Gastroesophageal sphincter (tissue), 4 donors: ENCODE results near the gene SDF2. TPM values are rescaled to one million over a fixed set of nuclear protein-coding genes. Genes with fewer than 3 reads are reported as not detected.

ENCODE experiments used
- ATAC-seq: fragments of 150-250 bp; one replicate; pipeline ENCODE4 v1.9.1; 2016; ENCODE audit warnings: mild to moderate bottlenecking, moderate library complexity
- H3K27ac ChIP-seq, 4 donors: fragments of 200-600 bp; sonication (generic) in 3 of 4; 1 replicate in 3 of 4; 2 replicates in 1 of 4; pipeline ENCODE4 v1.5.1; 2016 to 2019
- H3K27me3 ChIP-seq: fragments of 200-600 bp; sonication (generic); one replicate; pipeline ENCODE4 v1.5.1; 2019
- H3K36me3 ChIP-seq, 2 donors: fragments of 200-600 bp; sonication (generic); one replicate each; pipeline ENCODE4 v1.5.1; 2019; ENCODE audit warnings: control low read depth in 1 of 2
- H3K4me1 ChIP-seq, 3 donors: fragments of 200-600 bp; sonication (generic); 1 replicate in 2 of 3; 2 replicates in 1 of 3; pipeline ENCODE4 v1.5.1; 2016 to 2019; ENCODE audit warnings: control low read depth in 2 of 3
- H3K4me3 ChIP-seq, 2 donors: fragments of 200-600 bp; sonication (generic); one replicate each; pipeline ENCODE4 v1.5.1; 2019; ENCODE audit warnings: mild to moderate bottlenecking in 1 of 2, moderate library complexity in 1 of 2
- H3K9me3 ChIP-seq, 3 donors: fragments of 200-600 bp; sonication (generic); one replicate each; pipeline ENCODE4 v1.5.1; 2017 to 2019; ENCODE audit warnings: control low read depth in 2 of 3
- EP300 ChIP-seq: sonication (generic); formaldehyde crosslinking; IDR thresholded peaks from one replicate; pipeline ENCODE4 v1.6.1; 2017; ENCODE audit warnings: antibody characterized with exemption, mild to moderate bottlenecking
- POLR2A ChIP-seq, 2 donors: fragments of 450-650 bp; IDR thresholded peaks; one replicate each; pipeline ENCODE4 v1.6.1; 2017; ENCODE audit warnings: antibody characterized with exemption in 2 of 2, mild to moderate bottlenecking in 2 of 2, moderate library complexity in 1 of 2
- POLR2AphosphoS5 ChIP-seq: sonication (generic); formaldehyde crosslinking; IDR thresholded peaks from one replicate; pipeline ENCODE4 v1.6.1; 2017; ENCODE audit warnings: antibody characterized with exemption
- WGBS, 2 donors: methylation state at CpG; one replicate each; pipeline ENCODE4 v1.1.5; 2018; ENCODE audit warnings: low coverage in 1 of 2; 5-methylcytosine and 5-hydroxymethylcytosine counted together
- total RNA-seq, 4 donors: library from RNA; depleted of rRNA; stranded (reverse); fragments of >200 nt; gene quantifications; one replicate each; pipeline ENCODE4 v1.1.0, GENCODE V29; 2016
- TF ChIP-seq, protein P1 (sequence below), 4 experiments: fragments of 200-600 bp in 2 of 4; fragments of 450-650 bp in 2 of 4; sonication (generic) in 1 of 4; IDR thresholded peaks; one replicate each; pipeline ENCODE4 v1.5.1; 2017 to 2019; ENCODE audit warnings: antibody characterized with exemption in 4 of 4, mild to moderate bottlenecking in 2 of 4, moderate library complexity in 2 of 4

SDF2 gene
- total RNA-seq, 4 donors from 2014 or later: 29.5 to 43.2 (median 36.1) TPM

DNA sequence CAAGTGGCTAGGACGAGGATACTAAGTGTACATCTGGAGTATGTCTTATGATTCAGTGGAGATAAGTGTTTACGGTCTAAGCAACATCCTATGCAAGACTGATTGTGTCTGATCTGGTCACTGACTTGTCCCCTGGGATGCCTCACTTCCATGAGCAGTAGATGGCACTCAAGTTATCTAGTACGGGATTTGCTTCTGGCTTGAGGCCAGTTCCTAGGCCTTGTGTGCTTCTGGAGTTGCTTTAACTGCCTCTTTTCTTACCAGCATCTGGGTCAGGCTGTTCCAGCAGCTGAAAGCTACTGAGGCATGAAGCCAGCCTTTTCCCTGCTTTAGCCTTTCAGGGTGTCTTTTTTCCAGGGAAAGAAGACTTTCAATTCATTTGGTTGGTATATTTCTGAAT lies 23.3 kb upstream of the SDF2 start:
- no peak for TF ChIP-seq POLR2A (IDR thresholded peaks at IDR 0.05)
- no peak for TF ChIP-seq POLR2AphosphoS5
- no peak for TF ChIP-seq EP300
- TF ChIP-seq, protein P1, sequence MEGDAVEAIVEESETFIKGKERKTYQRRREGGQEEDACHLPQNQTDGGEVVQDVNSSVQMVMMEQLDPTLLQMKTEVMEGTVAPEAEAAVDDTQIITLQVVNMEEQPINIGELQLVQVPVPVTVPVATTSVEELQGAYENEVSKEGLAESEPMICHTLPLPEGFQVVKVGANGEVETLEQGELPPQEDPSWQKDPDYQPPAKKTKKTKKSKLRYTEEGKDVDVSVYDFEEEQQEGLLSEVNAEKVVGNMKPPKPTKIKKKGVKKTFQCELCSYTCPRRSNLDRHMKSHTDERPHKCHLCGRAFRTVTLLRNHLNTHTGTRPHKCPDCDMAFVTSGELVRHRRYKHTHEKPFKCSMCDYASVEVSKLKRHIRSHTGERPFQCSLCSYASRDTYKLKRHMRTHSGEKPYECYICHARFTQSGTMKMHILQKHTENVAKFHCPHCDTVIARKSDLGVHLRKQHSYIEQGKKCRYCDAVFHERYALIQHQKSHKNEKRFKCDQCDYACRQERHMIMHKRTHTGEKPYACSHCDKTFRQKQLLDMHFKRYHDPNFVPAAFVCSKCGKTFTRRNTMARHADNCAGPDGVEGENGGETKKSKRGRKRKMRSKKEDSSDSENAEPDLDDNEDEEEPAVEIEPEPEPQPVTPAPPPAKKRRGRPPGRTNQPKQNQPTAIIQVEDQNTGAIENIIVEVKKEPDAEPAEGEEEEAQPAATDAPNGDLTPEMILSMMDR (IDR thresholded peaks at IDR 0.05): no peak
- Histone ChIP-seq H3K27me3 (no peaks in the 10 kb centered on the region), H3K27ac (no peak overlapping the region), H3K9me3 (no peaks in the 10 kb centered on the region), H3K4me3 (no peak overlapping the region), H3K36me3 (peaks cover 9 to 100% of the 10 kb centered on the region in 2 donors), H3K4me1 (no peaks in the 10 kb centered on the region)
- WGBS, 2 donors: 10 to 38% methylated on average over 1 to 3 of the region's 3 CpGs
- ATAC-seq: no peak

DNA sequence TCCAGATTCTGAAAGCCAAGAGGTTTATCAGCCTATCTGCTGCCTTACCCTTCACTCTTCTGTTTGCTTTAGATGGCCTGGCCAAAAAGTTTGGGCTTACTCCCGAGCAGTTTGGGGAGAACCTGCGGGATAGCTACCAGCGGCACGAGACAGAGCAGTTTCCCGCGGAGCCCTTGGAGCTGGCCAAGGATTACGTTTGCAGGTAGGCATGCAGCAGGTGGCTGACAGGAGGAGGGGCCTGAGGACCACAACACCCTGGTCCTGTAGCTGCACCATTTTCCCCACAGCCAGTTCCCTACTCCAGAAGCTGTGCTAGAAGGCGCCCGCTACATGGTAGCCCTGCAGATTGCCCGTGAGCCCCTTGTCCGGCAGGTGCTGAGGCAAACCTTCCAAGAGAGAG lies 20.9 kb upstream of the SDF2 start:
- ATAC-seq: no peak
- Histone ChIP-seq H3K27ac (no peak overlapping the region), H3K4me3 (no peak overlapping the region), H3K36me3 (peaks cover 6 to 100% of the 10 kb centered on the region in 2 donors), H3K4me1 (no peaks in the 10 kb centered on the region), H3K9me3 (no peaks in the 10 kb centered on the region), H3K27me3 (no peaks in the 10 kb centered on the region)
- TF ChIP-seq EP300 (no peak), POLR2AphosphoS5 (no peak), POLR2A (IDR thresholded peaks at IDR 0.05) (no peak)
- TF ChIP-seq, protein P1 (IDR thresholded peaks at IDR 0.05): no peak
- WGBS, 2 donors: 90% methylated on average over 2 of the region's 11 CpGs; no CpG with 5 or more reads in 1 of the 2 donors

DNA sequence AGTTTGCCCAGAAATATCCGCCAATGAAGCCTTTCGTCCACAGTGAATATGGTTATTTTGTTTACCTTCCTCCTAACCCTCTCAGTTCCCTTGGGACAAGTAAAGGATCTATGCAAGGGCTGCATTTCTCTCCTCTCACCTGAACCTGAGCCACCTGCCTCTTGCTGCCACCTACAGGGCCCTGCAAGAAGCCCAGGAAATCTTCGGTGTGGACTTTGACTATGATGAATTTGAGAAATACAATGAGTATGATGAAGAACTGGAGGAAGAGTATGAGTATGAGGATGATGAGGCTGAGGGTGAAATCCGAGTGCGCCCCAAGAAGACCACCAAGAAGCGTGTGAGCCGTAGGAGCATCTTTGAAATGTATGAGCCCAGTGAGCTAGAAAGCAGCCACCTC lies 14.3 kb upstream of the SDF2 start:
- H3K36me3 ChIP-seq: peaks cover 6 to 100% of the 10 kb centered on the region in 2 donors
- 81 to 87% methylated on average over 4 to 6 of the region's 7 CpGs for WGBS, 2 donors

DNA sequence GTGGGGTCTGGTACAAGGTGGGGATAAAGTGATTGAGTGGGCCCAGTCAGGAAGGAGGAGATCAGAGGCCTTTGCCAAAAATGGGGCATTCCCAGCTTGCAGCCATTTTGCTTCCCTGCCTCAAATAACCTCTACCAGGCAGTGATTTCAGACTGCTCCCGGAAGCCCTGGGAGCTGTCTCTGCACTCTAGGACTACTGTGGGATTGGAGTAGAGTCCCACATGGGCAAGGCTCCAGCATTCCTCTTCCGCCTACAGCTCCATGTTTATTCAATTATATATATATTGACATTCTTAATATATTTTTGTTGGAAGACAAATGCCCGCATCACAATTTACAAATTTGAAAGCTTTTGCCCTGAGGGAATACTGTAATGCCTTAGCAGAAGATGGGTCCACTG lies 13.8 kb upstream of the SDF2 start:
- TF ChIP-seq EP300: no peak
- TF ChIP-seq, protein P1 (IDR thresholded peaks at IDR 0.05): no peak
- no peak for TF ChIP-seq POLR2A (IDR thresholded peaks at IDR 0.05)
- no peak for TF ChIP-seq POLR2AphosphoS5
- WGBS, 2 donors: 68 to 75% methylated on average over 3 of the region's 3 CpGs
- H3K27ac ChIP-seq: no peak overlapping the region
- H3K27me3 ChIP-seq: no peaks in the 10 kb centered on the region
- H3K36me3 ChIP-seq: peaks cover 6 to 100% of the 10 kb centered on the region in 2 donors
- no peaks in the 10 kb centered on the region for H3K4me1 ChIP-seq
- no peak overlapping the region for H3K4me3 ChIP-seq
- ATAC-seq: no peak
- H3K9me3 ChIP-seq: no peaks in the 10 kb centered on the region

More for the DNA sequence above, 14.3 kb upstream of the SDF2 start:
- Histone ChIP-seq H3K27ac (no peak overlapping the region), H3K4me3 (no peak overlapping the region), H3K9me3 (no peaks in the 10 kb centered on the region), H3K27me3 (no peaks in the 10 kb centered on the region), H3K4me1 (no peaks in the 10 kb centered on the region)
- TF ChIP-seq EP300 (no peak), POLR2AphosphoS5 (no peak), POLR2A (IDR thresholded peaks at IDR 0.05) (no peak)
- TF ChIP-seq, protein P1 (IDR thresholded peaks at IDR 0.05): no peak
- no peak for ATAC-seq

DNA sequence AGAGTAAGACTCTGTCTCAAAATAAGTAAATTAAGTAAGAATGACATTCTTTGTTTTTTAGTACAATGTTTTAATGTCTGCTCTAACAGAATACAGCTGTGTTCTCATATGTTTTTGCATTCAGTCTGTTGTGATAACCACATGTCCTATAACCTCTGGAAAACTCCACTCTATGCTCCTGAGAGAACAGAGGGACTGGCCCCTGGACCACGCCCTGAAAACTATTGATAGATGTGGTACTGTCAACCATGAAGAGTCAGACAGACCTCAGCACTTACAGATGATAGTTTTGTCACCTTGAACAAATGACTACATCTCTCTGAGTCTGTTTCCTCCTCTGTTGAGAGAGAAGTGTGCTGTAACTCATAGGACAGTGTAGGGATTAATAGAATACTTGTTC lies 8.2 kb upstream of the SDF2 start:
- TF ChIP-seq POLR2A (IDR thresholded peaks at IDR 0.05) (no peak), POLR2AphosphoS5 (no peak), EP300 (no peak)
- TF ChIP-seq, protein P1 (IDR thresholded peaks at IDR 0.05): no peak
- H3K9me3 ChIP-seq: no peaks in the 10 kb centered on the region
- 86 to 100% methylated on average over 1 of the region's 1 CpG for WGBS, 2 donors
- peaks cover 0 to 41% (median 4%) of the 10 kb centered on the region in 3 donors for H3K4me1 ChIP-seq
- peaks cover 0 to 92% of the 10 kb centered on the region in 2 donors for H3K36me3 ChIP-seq
- H3K4me3 ChIP-seq: no peak overlapping the region
- H3K27ac ChIP-seq: no peak overlapping the region
- no peaks in the 10 kb centered on the region for H3K27me3 ChIP-seq
- ATAC-seq: no peak
